Liver (tissue), 9 donors: ENCODE data around the gene PARVB. TPM values are rescaled to one million over a fixed set of nuclear protein-coding genes. Genes with fewer than 3 reads are reported as not detected.

Source experiments
- DNase-seq: peaks from one replicate; pipeline ENCODE4 v3.0.0-alpha.2; 2017; ENCODE audit warnings: low spot score
- H3K27ac ChIP-seq, 2 donors: one replicate each; pipeline ENCODE4 v1.7.0; 2013; ENCODE audit warnings: inconsistent platforms in 2 of 2, low read length in 2 of 2, control low read depth in 1 of 2, low read depth in 1 of 2, mild to moderate bottlenecking in 1 of 2
- H3K27me3 ChIP-seq, 4 donors: one replicate each; pipeline versions ENCODE4 v1.6.1 to v1.7.0; 2013; ENCODE audit warnings: low read length in 3 of 4, inconsistent platforms in 1 of 4, mild to moderate bottlenecking in 1 of 4, moderate library complexity in 1 of 4; ENCODE audit not compliant: control insufficient read depth in 4 of 4, insufficient read depth in 4 of 4
- H3K36me3 ChIP-seq, 4 donors: one replicate each; pipeline versions ENCODE4 v1.6.1 to v1.7.0; 2013; ENCODE audit warnings: low read length in 3 of 4, mild to moderate bottlenecking in 3 of 4, low read depth in 1 of 4, moderate library complexity in 1 of 4; ENCODE audit not compliant: control insufficient read depth in 4 of 4, insufficient read depth in 3 of 4
- H3K4me1 ChIP-seq, 4 donors: one replicate each; pipeline versions ENCODE4 v1.6.1 to v1.7.0; 2013; ENCODE audit warnings: low read length in 3 of 4, mild to moderate bottlenecking in 3 of 4, moderate library complexity in 1 of 4; ENCODE audit not compliant: control insufficient read depth in 4 of 4, insufficient read depth in 4 of 4
- H3K4me3 ChIP-seq, 3 donors: one replicate each; pipeline versions ENCODE4 v1.6.1 to v1.7.0; 2013; ENCODE audit warnings: low read length in 3 of 3, control low read depth in 1 of 3, low read depth in 1 of 3, mild to moderate bottlenecking in 1 of 3
- H3K9ac ChIP-seq, 2 donors: one replicate each; pipeline ENCODE4 v1.7.0; 2013; ENCODE audit warnings: low read length in 2 of 2, mild to moderate bottlenecking in 2 of 2, moderate library complexity in 2 of 2, control low read depth in 1 of 2, low read depth in 1 of 2
- H3K9me3 ChIP-seq, 4 donors: one replicate each; pipeline versions ENCODE4 v1.6.1 to v1.7.0; 2013; ENCODE audit warnings: low read length in 3 of 4; ENCODE audit not compliant: control insufficient read depth in 4 of 4
- EGR1 ChIP-seq, 2 donors: IDR thresholded peaks; 2 replicates each; pipeline ENCODE4 v1.6.1; 2016 to 2018; ENCODE audit warnings: antibody characterized with exemption in 2 of 2, low read depth in 2 of 2
- FOXA1 ChIP-seq: IDR thresholded peaks from 2 replicates; pipeline ENCODE4 v1.6.1; 2016; ENCODE audit warnings: antibody characterized with exemption
- FOXA2 ChIP-seq: IDR thresholded peaks from 2 replicates; pipeline ENCODE4 v1.6.1; 2016; ENCODE audit warnings: antibody characterized with exemption
- GABPA ChIP-seq, 2 donors: IDR thresholded peaks in 1 of 2; conservative IDR thresholded peaks in 1 of 2; 2 replicates each; pipeline ENCODE4 v1.6.1; 2016; ENCODE audit warnings: antibody characterized with exemption in 2 of 2, mild to moderate bottlenecking in 1 of 2, moderate library complexity in 1 of 2
- HNF4A ChIP-seq, 2 donors: conservative IDR thresholded peaks; 2 replicates each; pipeline ENCODE4 v1.6.1; 2016; ENCODE audit warnings: antibody characterized with exemption in 2 of 2, mild to moderate bottlenecking in 2 of 2
- HNF4G ChIP-seq: IDR thresholded peaks from 2 replicates; pipeline ENCODE4 v1.6.1; 2016; ENCODE audit warnings: antibody characterized with exemption
- JUND ChIP-seq, 2 donors: IDR thresholded peaks; 2 replicates each; pipeline ENCODE4 v1.6.1; 2016; ENCODE audit warnings: antibody characterized with exemption in 2 of 2
- RAD21 ChIP-seq, 2 donors: IDR thresholded peaks; 2 replicates each; pipeline ENCODE4 v1.6.1; 2016; ENCODE audit warnings: antibody characterized with exemption in 2 of 2, mild to moderate bottlenecking in 2 of 2
- RXRA ChIP-seq, 2 donors: IDR thresholded peaks; 2 replicates each; pipeline ENCODE4 v1.6.1; 2017 to 2018; ENCODE audit warnings: antibody characterized with exemption in 2 of 2, mild to moderate bottlenecking in 1 of 2
- SP1 ChIP-seq: IDR thresholded peaks from 2 replicates; pipeline ENCODE4 v1.6.1; 2018; ENCODE audit warnings: antibody characterized with exemption, mild to moderate bottlenecking
- TAF1 ChIP-seq: conservative IDR thresholded peaks from 2 replicates; pipeline ENCODE4 v1.6.1; 2016; ENCODE audit warnings: antibody characterized with exemption, mild to moderate bottlenecking
- YY1 ChIP-seq: IDR thresholded peaks from 2 replicates; pipeline ENCODE4 v1.6.1; 2016; ENCODE audit warnings: antibody characterized with exemption, mild to moderate bottlenecking
- WGBS: extraction: QIAGEN DNeasy Blood & Tissue Kit; methylation state at CpG from one replicate; pipeline ENCODE4 v1.1.7; 2013; 5-methylcytosine and 5-hydroxymethylcytosine counted together
- polyA plus RNA-seq, 2 donors: library from polyadenylated mRNA; stranded (reverse) in 1 of 2; unstranded in 1 of 2; fragments of 200-250 nt in 1 of 2; fragments of >200 nt in 1 of 2; fragmentation: Nextera tagmentation in 1 of 2; extraction: Ambion mirVana in 1 of 2; gene quantifications; one replicate each; pipeline versions ENCODE4 v1.2.1 to v1.2.3, GENCODE V29; 2013 to 2015
- total RNA-seq, 2 donors: library from RNA; depleted of rRNA; stranded (reverse); fragments of >200 nt; gene quantifications; one replicate each; pipeline ENCODE4 v1.2.3, GENCODE V29; 2014
- TF ChIP-seq, protein P1 (sequence below): IDR thresholded peaks from 2 replicates; pipeline ENCODE4 v1.6.1; 2016; ENCODE audit warnings: antibody characterized with exemption
- TF ChIP-seq, protein P2 (sequence below): IDR thresholded peaks from 2 replicates; pipeline ENCODE4 v1.6.1; 2016; ENCODE audit warnings: antibody characterized with exemption
- TF ChIP-seq, protein P3 (sequence below): fragments of 150-350 bp; IDR thresholded peaks from 2 replicates; pipeline ENCODE4 v1.5.1; 2017; ENCODE audit warnings: improper control_type of control experiment, low read depth, low read length; ENCODE audit not compliant: missing input control
- TF ChIP-seq, protein P4 (sequence below): IDR thresholded peaks from 2 replicates; pipeline ENCODE4 v1.6.1; 2016; ENCODE audit warnings: antibody characterized with exemption
- donor health status: healthy.
- donor health status: healthy.
- donor health status: healthy.
- donor health status: healthy.
- donor health status: healthy.

PARVB gene
- total and polyA plus RNA-seq, 4 donors: 3.2 to 55.5 (median 17.7) TPM

DNA sequence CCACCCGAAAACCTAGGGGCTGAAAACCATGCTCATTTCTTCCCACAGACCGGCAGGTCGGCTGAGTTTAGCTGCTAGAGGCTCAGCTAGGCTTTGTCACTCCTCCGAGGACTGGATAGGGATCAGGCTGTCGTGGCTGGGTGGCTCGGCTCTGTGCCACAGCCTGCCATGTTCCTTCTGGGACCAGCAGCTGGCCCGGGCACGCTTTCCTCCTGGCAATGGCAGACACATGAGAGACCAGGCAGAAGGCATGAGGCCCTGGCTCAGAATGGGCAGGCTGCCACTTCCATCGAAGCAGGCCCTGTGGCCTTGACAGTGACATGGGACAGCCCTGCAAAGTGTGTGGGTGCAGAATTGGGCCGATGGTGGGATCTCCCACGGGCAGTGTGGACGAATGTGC lies 177.6 kb downstream of the PARVB start:
- TF ChIP-seq JUND (IDR thresholded peaks at IDR 0.05): no peak
- TF ChIP-seq FOXA1: no peak
- TF ChIP-seq, protein P1, sequence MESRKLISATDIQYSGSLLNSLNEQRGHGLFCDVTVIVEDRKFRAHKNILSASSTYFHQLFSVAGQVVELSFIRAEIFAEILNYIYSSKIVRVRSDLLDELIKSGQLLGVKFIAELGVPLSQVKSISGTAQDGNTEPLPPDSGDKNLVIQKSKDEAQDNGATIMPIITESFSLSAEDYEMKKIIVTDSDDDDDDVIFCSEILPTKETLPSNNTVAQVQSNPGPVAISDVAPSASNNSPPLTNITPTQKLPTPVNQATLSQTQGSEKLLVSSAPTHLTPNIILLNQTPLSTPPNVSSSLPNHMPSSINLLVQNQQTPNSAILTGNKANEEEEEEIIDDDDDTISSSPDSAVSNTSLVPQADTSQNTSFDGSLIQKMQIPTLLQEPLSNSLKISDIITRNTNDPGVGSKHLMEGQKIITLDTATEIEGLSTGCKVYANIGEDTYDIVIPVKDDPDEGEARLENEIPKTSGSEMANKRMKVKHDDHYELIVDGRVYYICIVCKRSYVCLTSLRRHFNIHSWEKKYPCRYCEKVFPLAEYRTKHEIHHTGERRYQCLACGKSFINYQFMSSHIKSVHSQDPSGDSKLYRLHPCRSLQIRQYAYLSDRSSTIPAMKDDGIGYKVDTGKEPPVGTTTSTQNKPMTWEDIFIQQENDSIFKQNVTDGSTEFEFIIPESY: no peak
- TF ChIP-seq HNF4G: no peak
- no peak overlapping the region for H3K4me3 ChIP-seq
- no peaks in the 10 kb centered on the region for H3K27me3 ChIP-seq
- no peaks in the 10 kb centered on the region for H3K4me1 ChIP-seq
- no peak for DNase-seq
- H3K9me3 ChIP-seq: no peaks in the 10 kb centered on the region
- peaks cover 0 to 2% (median 0%) of the 10 kb centered on the region in 4 donors for H3K36me3 ChIP-seq
- no peak overlapping the region for H3K9ac ChIP-seq
- no peak overlapping the region for H3K27ac ChIP-seq
- 66% methylated on average over 12 of the region's 12 CpGs for WGBS

DNA sequence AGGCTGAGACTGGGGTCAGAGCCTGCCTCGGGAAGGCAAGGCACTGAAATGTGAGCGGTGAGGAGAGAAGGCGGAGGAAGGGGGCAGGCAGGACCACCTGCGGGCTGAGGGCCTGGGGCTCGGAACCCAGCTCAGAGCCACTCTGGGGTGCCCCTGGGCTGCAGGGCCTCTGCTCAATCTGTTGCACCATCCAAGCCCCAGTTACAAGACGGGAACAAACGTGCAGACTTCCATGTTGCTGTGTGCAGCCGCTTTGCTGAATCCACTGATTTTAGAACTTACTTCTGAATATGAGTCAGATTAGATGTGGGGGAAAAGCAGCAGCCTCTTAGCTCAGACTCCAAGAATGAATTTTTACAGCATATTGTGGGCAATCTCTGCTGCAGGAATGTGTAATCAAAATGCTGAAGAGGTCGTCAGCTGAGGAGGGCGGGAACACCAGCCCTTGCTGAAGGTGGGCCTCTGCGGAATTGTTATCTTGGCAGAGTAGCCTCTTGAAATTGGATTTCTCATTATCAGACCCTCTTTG lies 178.2 kb downstream of the PARVB start:
- no peak for DNase-seq
- Histone ChIP-seq H3K27ac (no peak overlapping the region), H3K4me3 (no peak overlapping the region), H3K9ac (no peak overlapping the region), H3K36me3 (peaks cover 0 to 2% (median 0%) of the 10 kb centered on the region in 4 donors), H3K4me1 (no peaks in the 10 kb centered on the region), H3K27me3 (no peaks in the 10 kb centered on the region), H3K9me3 (no peaks in the 10 kb centered on the region)
- TF ChIP-seq, protein P2, sequence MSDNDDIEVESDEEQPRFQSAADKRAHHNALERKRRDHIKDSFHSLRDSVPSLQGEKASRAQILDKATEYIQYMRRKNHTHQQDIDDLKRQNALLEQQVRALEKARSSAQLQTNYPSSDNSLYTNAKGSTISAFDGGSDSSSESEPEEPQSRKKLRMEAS: no peak
- TF ChIP-seq FOXA2: no peak
- TF ChIP-seq EGR1 (IDR thresholded peaks at IDR 0.05; ENCODE audit: low read depth in 2 of 2): no peak
- no peak for TF ChIP-seq RXRA (IDR thresholded peaks at IDR 0.05)
- no peak for TF ChIP-seq YY1
- TF ChIP-seq, protein P1: no peak
- no peak for TF ChIP-seq TAF1
- TF ChIP-seq GABPA (IDR thresholded peaks at IDR 0.05 in 1 of 2, conservative IDR thresholded peaks at IDR 0.05 in 1 of 2): no peak
- TF ChIP-seq, protein P3, sequence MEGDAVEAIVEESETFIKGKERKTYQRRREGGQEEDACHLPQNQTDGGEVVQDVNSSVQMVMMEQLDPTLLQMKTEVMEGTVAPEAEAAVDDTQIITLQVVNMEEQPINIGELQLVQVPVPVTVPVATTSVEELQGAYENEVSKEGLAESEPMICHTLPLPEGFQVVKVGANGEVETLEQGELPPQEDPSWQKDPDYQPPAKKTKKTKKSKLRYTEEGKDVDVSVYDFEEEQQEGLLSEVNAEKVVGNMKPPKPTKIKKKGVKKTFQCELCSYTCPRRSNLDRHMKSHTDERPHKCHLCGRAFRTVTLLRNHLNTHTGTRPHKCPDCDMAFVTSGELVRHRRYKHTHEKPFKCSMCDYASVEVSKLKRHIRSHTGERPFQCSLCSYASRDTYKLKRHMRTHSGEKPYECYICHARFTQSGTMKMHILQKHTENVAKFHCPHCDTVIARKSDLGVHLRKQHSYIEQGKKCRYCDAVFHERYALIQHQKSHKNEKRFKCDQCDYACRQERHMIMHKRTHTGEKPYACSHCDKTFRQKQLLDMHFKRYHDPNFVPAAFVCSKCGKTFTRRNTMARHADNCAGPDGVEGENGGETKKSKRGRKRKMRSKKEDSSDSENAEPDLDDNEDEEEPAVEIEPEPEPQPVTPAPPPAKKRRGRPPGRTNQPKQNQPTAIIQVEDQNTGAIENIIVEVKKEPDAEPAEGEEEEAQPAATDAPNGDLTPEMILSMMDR: no peak
- TF ChIP-seq HNF4A (conservative IDR thresholded peaks at IDR 0.05): no peak
- TF ChIP-seq, protein P4, sequence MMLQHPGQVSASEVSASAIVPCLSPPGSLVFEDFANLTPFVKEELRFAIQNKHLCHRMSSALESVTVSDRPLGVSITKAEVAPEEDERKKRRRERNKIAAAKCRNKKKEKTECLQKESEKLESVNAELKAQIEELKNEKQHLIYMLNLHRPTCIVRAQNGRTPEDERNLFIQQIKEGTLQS: no peak
- TF ChIP-seq JUND (IDR thresholded peaks at IDR 0.05): no peak
- no peak for TF ChIP-seq HNF4G
- TF ChIP-seq SP1: no peak
- TF ChIP-seq RAD21 (IDR thresholded peaks at IDR 0.05): no peak
- 71% methylated on average over 11 of the region's 11 CpGs for WGBS
